GM19025 (cell line): Measurements from ENCODE around the gene MTCL3.
"Not testable (repeated sequence)": the region's sequence is repeated elsewhere in the genome, so short reads cannot be mapped to it uniquely, and the experiment has no call there.

Source experiments
- ATAC-seq: cut with Tn5 transposase; IDR thresholded peaks from one replicate; pipeline ENCODE4 v1.9.1; 2021; ENCODE audit warnings: mild to moderate bottlenecking, low read depth, moderate library complexity; ENCODE audit not compliant: unreplicated experiment

Gene MTCL3

GRCh38 chr6:127441881-127442280 is 77.3 kb downstream of the MTCL3 start:
- no peak for ATAC-seq

GRCh38 chr6:127439718-127440117 is 79.4 kb downstream of the MTCL3 start:
- no peak for ATAC-seq

- ATAC-seq = no peak
These were observed 82.5 kb downstream of the MTCL3 start for GRCh38 chr6:127436578-127437110.

GRCh38 chr6:127435626-127436220 is 83.4 kb downstream of the MTCL3 start:
- ATAC-seq = no peak

GRCh38 chr6:127434651-127435050 is 84.5 kb downstream of the MTCL3 start:
- no peak for ATAC-seq

GRCh38 chr6:127428562-127428961 is 90.6 kb downstream of the MTCL3 start:
- ATAC-seq = not testable (repeated sequence)

GRCh38 chr6:127423921-127424320 is 95.2 kb downstream of the MTCL3 start:
- no peak for ATAC-seq
